ENCODE data around the gene UTF1.

UTF1 gene

DNA sequence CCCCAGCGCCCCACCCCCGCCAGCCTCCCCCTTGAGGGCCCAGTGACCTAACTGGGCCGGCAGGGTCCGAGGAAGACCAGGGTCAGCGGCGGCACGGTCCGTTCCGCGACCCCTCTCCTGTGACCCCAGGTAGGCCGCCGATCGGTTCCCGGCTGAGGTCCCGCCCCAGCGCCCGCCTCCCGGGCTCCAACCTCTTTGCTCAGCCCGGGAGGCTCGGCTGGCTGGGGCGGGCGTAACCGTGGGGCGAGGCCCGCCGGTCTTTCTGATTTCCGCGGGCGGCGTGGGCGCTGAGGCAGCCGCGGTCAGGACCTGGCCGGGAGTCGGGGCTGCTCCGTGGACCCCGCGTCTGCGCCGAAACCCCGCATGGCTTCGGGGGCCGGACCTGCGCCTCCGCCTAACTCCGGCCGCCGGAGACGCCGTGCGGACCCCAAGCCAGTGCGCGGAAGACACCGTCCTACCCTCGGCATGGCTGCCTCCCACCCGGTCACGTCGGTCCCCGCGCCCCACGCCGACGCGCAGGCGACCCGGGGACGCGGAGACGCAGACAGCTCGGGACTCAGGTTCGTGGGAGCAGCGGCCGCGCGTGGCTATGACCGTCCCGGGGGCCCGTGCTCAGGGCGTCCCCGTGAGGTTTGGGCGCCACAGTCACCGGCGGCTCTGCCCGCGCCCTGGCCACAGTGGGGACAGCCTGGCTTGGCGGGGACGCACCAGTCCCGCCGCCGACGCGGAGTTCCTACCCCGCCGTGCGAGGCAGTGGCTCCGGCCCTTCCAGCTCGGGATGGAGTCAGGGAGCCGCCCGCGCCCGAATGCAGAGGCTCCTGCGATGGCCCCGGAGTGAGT lies 6.6 kb downstream of the UTF1 start:
- no peak for TF ChIP-seq GATA2 (IDR thresholded peaks at IDR 0.05; ENCODE audit: low read depth, low read length)
- TF ChIP-seq GATA3 (IDR thresholded peaks at IDR 0.05; ENCODE audit: low read depth, low read length): no peak

DNA sequence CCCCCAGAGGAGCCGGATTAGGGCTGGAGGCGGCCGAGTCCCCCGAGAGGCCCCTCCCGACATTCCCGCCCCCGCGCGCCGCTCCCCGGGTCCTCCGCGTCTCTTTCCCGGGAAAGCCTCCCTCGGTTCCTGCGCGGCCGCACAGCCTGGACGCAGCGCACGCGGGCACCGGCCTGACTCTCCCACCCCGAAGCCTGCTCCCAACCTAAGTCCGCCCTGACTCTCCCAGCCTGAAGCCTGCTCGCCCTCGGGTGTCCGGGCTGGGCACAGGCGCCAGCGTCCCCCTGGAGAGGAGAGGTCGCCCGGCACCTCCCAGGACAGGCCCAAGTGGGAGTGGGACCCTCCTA lies 7.2 kb downstream of the UTF1 start:
- TF ChIP-seq GATA3 (IDR thresholded peaks at IDR 0.05; ENCODE audit: low read depth, low read length) (no peak), GATA2 (IDR thresholded peaks at IDR 0.05; ENCODE audit: low read depth, low read length) (no peak)

DNA sequence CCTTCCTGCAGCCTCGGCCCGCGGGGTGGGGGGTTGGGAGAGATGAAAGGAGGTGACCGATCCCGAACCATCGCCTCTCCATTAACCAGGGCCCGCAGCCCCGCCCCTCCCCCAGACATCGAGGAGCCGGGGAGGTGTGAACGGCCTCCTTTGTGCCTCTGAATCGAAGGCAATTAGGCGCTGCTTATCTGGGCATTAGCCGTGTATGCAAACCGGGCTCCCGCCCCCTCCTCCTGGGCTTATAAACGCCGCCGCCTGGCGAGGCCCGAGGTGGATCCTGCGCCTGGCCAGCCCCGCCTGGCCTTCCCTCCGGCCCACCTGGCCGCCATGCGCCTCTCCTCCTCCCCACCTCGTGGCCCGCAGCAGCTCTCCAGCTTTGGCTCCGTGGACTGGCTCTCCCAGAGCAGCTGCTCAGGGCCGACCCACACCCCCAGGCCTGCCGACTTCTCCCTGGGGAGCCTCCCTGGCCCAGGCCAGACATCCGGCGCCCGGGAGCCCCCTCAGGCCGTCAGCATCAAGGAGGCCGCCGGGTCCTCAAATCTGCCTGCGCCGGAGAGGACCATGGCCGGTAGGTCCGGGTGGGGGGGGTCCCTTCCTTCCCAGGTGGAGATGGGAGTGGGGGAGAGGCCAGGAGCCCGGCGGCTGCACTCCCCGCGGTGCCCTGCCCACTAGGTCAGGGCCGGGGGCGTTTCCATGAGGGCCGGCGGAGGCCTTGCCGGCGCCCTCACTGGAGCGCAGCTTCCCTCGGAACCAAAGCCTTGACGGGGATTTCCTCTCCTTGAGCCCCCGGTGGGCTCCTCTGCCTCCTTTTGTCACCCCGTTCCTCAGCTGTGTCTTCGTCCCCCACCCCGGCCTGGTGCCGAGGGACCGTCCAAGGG lies 7.8 kb downstream of the UTF1 start, which contains the start of gene VENTX:
TSS of gene VENTX (plus strand) at position 268 of the 878 bp plus-strand sequence. CDS start at position 328, 60 bp downstream.
- TF ChIP-seq GATA3 (IDR thresholded peaks at IDR 0.05; ENCODE audit: low read depth, low read length) (no peak), GATA2 (IDR thresholded peaks at IDR 0.05; ENCODE audit: low read depth, low read length) (no peak)

DNA sequence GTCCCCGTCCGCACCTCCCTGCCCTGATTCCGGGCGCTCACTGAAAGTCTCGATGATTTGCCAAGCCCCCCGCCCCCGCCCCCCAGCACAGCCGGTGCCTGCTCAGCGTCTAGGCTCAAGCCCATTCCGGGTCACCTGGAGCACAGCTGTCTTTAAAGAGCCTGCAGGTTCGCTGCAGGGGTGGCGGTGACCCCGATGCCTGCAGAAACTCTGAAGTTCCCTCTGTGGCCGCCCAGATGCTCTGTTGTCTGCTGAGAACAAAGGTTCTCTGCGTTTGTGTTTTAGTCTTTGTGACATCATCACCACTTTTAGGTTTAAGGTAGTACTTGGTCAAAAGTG lies 8.4 kb downstream of the UTF1 start:
- TF ChIP-seq GATA3 (IDR thresholded peaks at IDR 0.05; ENCODE audit: low read depth, low read length) (no peak), GATA2 (IDR thresholded peaks at IDR 0.05; ENCODE audit: low read depth, low read length) (no peak)

DNA sequence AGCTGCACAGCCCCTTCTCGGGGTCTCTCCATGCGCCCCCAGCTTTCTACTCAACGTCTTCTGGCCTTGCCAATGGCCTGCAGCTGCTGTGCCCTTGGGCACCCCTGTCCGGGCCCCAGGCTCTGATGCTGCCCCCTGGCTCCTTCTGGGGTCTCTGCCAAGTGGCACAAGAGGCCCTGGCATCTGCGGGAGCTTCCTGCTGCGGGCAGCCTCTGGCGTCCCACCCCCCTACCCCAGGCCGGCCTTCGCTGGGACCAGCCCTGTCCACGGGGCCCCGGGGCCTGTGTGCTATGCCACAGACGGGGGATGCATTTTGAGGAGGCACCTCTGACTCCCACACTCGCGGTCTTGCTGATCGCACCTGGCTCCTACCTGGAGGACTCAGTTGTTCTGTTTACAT lies 10.0 kb downstream of the UTF1 start:
- TF ChIP-seq GATA2 (IDR thresholded peaks at IDR 0.05; ENCODE audit: low read depth, low read length) (no peak), GATA3 (IDR thresholded peaks at IDR 0.05; ENCODE audit: low read depth, low read length) (no peak)

DNA sequence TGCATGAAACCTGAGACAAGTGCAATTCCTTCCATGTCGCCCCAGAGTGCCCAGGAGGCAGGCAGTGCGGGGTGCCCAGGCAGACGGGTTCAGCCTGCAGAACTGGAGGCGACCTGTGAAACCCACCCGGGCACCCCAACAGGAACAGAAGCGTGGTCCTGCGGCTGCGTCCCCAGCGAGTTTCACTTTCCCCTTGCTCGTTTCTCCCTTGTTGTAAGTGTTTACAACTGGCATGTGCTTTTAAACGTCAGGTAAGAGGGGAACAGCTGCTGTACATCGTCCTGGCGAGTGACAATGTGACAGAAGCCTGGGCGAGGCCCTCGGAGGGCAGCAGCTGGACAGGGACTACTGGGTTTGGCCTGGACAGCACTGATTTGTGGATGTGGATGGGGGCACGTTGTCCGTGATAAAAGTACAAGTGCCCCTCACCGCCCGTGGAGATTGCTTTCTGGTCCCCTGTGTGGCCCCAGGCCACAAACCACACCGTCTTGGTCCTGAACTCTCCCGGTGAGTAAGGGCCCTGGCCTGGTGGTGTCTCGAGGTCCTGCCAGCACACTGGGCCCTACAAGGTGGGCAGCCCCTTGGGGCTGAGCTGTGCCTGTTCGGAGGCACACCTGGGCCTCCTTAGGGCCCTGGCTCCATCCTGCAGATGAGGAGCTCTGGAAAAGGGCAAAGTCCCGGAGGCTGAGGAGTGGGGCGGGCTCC lies 11.6 kb downstream of the UTF1 start:
- TF ChIP-seq GATA3 (IDR thresholded peaks at IDR 0.05; ENCODE audit: low read depth, low read length) (no peak), GATA2 (IDR thresholded peaks at IDR 0.05; ENCODE audit: low read depth, low read length) (no peak)

DNA sequence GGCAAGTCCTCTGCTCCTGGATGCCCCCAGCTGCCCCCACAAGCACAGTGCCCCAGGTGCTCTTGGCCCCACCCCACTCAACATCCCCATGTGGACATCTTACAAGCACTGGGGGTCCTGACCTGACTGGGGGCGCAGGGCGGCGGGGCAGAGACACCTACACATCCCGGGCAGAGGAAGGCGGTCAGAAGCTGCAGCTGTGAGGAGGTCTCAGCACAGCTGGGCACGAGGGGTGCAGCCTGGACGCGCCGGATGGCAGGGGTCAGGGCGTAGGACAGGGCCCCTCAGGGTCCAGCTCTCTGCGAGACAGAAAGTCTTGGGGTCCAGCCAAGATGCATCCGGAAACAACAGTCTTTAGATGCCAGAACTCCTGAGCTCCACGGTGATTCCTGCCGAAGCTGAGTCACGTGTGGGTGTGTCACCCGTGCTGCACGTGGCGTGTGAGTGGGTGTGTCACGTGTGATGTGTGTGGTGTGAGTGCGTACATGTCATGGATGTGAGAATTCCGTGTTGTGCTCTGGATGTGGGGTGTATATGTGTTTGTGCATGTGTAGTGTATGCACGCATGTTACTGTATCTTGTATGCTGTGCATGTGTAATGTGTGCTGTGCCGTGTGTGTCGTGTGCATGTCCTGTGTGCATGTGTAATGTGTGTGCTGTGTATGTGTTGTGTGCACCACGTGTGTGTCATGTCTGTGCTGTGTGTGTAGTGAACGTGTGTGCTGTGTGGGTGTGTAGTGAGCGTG lies 12.8 kb downstream of the UTF1 start:
- TF ChIP-seq GATA3 (IDR thresholded peaks at IDR 0.05; ENCODE audit: low read depth, low read length) (no peak), GATA2 (IDR thresholded peaks at IDR 0.05; ENCODE audit: low read depth, low read length) (no peak)

DNA sequence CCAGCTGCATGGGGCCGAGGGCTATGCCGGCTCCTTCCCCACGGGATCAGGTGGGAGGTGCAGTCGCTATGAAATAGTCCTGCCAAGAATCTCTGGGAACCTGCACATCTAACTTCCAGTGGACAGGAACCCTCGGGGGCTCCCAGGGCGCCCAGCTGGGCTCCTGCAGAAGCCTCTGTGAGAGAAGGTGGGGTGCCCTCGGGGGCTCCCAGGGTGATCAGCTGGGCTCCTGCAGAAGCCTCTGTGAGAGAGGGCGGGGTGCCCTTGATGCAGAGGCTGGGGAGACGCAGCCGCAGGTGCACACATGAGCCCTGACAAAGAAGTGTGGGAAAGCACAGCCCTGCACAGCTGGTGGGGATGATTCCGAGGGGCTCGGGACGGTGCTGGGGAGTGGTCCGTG lies 13.6 kb downstream of the UTF1 start:
- TF ChIP-seq GATA3 (IDR thresholded peaks at IDR 0.05; ENCODE audit: low read depth, low read length) (no peak), GATA2 (IDR thresholded peaks at IDR 0.05; ENCODE audit: low read depth, low read length) (no peak)

DNA sequence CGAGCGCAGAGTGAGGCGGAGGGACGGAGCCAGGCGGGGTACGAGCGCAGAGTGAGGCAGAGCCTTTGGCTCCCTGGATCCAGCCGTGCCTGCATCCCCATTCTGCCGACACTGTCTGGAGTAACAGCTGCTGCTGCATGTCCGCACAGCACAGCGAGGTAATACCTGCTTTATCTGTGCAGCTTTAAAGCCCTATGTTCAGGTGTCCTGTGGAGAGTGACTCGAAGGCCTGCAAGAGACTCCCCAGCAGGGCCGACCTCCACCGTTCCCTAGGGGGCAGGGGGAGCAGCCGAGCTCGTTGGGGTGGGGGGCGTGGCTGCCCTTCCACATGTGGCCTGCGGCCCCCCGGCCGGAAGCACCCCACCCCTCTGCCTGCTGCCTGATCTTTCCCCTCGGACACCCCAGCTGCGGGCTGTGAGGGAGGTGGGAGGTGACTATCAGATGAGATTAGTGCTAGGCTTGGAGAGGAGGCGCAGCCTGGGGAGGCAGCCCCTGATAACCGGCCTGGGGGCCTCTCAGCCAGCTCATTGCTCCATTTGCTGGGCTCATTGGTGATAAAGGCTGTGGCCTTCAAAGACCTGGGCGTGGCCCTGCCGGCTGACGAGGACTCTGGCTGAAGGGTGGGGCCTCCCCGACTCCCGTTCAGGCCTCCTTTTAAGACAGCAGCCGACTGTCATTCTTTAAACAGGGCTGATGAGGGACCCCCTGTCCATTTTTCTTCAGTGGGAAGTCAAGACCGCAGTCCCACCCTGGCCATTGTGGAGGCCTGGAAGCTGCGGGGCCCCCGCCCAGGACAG lies 15.6 kb downstream of the UTF1 start:
- TF ChIP-seq GATA3 (IDR thresholded peaks at IDR 0.05; ENCODE audit: low read depth, low read length): no peak
- TF ChIP-seq GATA2 (IDR thresholded peaks at IDR 0.05; ENCODE audit: low read depth, low read length): no peak

DNA sequence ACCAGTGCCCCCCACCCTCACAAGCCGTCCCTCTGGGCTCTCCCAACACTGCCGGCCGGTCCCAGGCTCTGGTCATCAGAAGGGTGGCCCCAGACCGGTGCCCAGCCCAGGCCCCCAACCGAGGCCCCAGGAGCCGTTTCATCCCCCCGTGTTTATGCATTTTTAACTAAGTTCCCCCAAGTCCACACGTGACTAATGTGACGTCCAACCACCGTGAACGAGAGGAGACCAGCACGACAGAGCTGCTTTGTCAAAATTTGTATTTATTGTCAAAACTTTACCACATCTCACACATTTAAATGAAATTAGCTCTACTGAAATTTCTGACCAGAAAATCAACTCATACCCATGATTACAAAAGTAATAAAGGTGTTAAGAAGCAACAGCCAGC lies 16.2 kb downstream of the UTF1 start:
- TF ChIP-seq GATA3 (IDR thresholded peaks at IDR 0.05; ENCODE audit: low read depth, low read length): no peak
- TF ChIP-seq GATA2 (IDR thresholded peaks at IDR 0.05; ENCODE audit: low read depth, low read length): no peak

DNA sequence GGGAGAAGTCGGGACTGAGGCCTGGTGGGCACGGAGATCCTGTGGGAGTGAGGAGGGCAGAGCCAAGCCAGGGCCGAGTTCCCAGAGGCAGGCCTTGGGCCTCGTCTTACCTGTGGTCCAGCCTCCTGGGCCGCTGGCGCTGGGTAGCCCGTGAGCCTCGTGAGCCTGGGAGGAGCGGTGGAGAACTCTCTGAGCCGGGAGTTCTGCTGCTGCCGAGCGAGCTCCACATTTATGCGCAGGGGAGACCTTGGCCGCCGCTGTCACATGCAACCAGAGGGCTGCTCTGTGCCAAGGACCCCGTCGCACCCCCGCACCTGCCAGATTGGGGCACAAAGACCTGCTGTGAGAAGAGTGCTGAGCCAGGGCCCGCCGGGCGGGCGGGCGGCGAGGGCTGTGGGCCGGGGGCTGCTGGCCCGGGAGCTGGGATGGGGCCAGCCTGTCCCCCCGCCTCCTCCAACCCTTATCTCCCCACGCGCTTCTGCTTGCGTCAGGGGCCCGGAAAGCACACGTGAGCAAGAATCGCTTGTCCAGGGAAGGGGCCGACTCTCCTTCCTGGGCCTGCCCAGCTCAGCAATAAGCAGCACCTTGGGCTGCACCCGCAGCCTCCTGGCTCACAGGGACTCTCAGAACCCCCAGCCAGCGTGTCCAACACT lies 17.8 kb downstream of the UTF1 start:
- TF ChIP-seq GATA3 (IDR thresholded peaks at IDR 0.05; ENCODE audit: low read depth, low read length) (no peak), GATA2 (IDR thresholded peaks at IDR 0.05; ENCODE audit: low read depth, low read length) (no peak)

DNA sequence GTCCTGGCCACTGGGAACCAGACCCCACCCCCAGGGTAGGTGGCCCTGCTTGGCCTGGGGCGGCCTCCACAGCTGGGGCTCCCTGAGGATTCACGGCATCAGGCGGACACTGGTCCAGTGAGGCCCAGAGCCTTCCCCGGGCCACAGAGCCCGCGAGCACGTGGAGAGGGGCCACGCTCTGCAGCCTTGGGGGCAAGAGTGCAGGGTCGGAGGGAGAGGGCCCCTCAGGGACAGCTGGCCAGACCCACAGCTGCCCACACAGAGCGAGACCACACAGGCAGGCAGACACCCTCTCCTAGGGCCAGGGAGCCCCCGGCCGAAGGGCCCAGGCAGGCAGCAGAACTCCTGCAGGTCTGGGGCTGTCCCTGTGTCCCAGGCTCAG lies 18.3 kb downstream of the UTF1 start:
- no peak for TF ChIP-seq GATA2 (IDR thresholded peaks at IDR 0.05; ENCODE audit: low read depth, low read length)
- TF ChIP-seq GATA3 (IDR thresholded peaks at IDR 0.05; ENCODE audit: low read depth, low read length): no peak

All from SH-SY5Y (cell line).